ENCODE measurements around the gene ALOX12.

GRCh38 chr17:7058831-7059447, 63.1 kb downstream of the ALOX12 start:
- TF ChIP-seq CTCF (IDR thresholded peaks at IDR 0.05) = no peak
- TF ChIP-seq POLR2A (IDR thresholded peaks at IDR 0.05) = no peak
